Suprapubic skin (tissue), 4 donors: ENCODE measurements around the gene MUC6. TPM values are rescaled to one million over a fixed set of nuclear protein-coding genes. Genes with fewer than 3 reads are reported as not detected.

ENCODE experiments used
- DNase-seq, 2 donors: peaks; one replicate each; pipeline ENCODE4 v3.0.0-alpha.2; 2019; ENCODE audit warnings: low spot score in 2 of 2
- H3K27ac ChIP-seq: fragments of 200-600 bp; sonication (generic); one replicate; pipeline ENCODE4 v1.5.1; 2019
- H3K27me3 ChIP-seq: fragments of 200-600 bp; sonication (generic); one replicate; pipeline ENCODE4 v1.5.1; 2019
- H3K36me3 ChIP-seq: fragments of 200-600 bp; sonication (generic); one replicate; pipeline ENCODE4 v1.5.1; 2019
- H3K4me1 ChIP-seq: fragments of 200-600 bp; sonication (generic); one replicate; pipeline ENCODE4 v1.5.1; 2019
- H3K4me3 ChIP-seq: fragments of 200-600 bp; sonication (generic); one replicate; pipeline ENCODE4 v1.5.1; 2019; ENCODE audit warnings: mild to moderate bottlenecking
- H3K9me3 ChIP-seq: fragments of 200-600 bp; sonication (generic); one replicate; pipeline ENCODE4 v1.5.1; 2019
- CTCF ChIP-seq, 2 donors: fragments of 200-600 bp in 1 of 2; fragments of 450-650 bp in 1 of 2; sonication (generic) in 1 of 2; IDR thresholded peaks; one replicate each; pipeline ENCODE4 v1.5.1; 2016 to 2019; ENCODE audit warnings: antibody characterized with exemption in 2 of 2, mild to moderate bottlenecking in 1 of 2, moderate library complexity in 1 of 2
- EP300 ChIP-seq: sonication (generic); formaldehyde crosslinking; IDR thresholded peaks from one replicate; pipeline ENCODE4 v1.6.1; 2017; ENCODE audit warnings: antibody characterized with exemption
- POLR2A ChIP-seq, 2 donors: fragments of 450-650 bp; IDR thresholded peaks; one replicate each; pipeline ENCODE4 v1.6.1; 2017; ENCODE audit warnings: antibody characterized with exemption in 2 of 2, mild to moderate bottlenecking in 2 of 2, moderate library complexity in 2 of 2
- POLR2AphosphoS5 ChIP-seq, 3 donors: sonication (generic); formaldehyde crosslinking; IDR thresholded peaks; one replicate each; pipeline ENCODE4 v1.6.1; 2017; ENCODE audit warnings: antibody characterized with exemption in 3 of 3
- WGBS: methylation state at CpG from one replicate; pipeline ENCODE4 v1.1.5; 2018; 5-methylcytosine and 5-hydroxymethylcytosine counted together
- total RNA-seq, 4 donors: library from RNA; depleted of rRNA; stranded (reverse); fragments of >200 nt; gene quantifications; one replicate each; pipeline ENCODE4 v1.1.0, GENCODE V29; 2016

MUC6 gene
- total RNA-seq, 4 donors from 2014 or later = 0.04 TPM; not detected in 3

GRCh38 chr11:1039481-1040427, 3.2 kb upstream of the MUC6 start:
- no peak overlapping the region for H3K27ac ChIP-seq
- TF ChIP-seq POLR2A (IDR thresholded peaks at IDR 0.05) (no peak), CTCF (IDR thresholded peaks at IDR 0.05) (no peak), POLR2AphosphoS5 (IDR thresholded peaks at IDR 0.05) (no peak), EP300 (no peak)
- no peaks in the 10 kb centered on the region for H3K9me3 ChIP-seq
- no peak overlapping the region for H3K4me3 ChIP-seq
- WGBS = no CpG with 5 or more reads among the region's 32 CpGs
- H3K4me1 ChIP-seq = no peaks in the 10 kb centered on the region
- H3K36me3 ChIP-seq = no peaks in the 10 kb centered on the region
- no peak for DNase-seq
- H3K27me3 ChIP-seq = peaks cover 63% of the 10 kb centered on the region

DNA sequence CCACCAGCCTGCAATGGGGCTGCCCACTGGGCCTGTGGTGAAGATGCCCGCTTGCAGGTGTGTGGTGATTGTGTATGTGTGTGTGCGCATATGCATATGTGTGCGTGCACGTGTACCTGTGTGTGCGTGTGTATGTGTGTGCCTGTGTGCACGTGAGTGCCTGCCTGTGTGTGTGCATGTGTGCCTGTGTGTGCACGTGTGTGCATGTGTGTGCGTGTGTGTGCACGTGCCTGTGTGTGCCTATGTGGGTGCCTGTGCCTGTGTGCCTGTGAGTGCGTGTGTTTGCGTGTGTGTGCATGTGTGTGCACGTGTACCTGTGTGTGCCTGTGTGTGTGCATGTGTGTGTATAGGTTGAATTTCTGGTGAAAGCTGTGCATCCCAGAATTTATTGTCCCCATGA, 2.4 kb upstream of the MUC6 start:
- Histone ChIP-seq H3K9me3 (no peaks in the 10 kb centered on the region), H3K36me3 (no peaks in the 10 kb centered on the region), H3K27me3 (peaks cover 66% of the 10 kb centered on the region), H3K27ac (no peak overlapping the region), H3K4me3 (no peak overlapping the region), H3K4me1 (no peaks in the 10 kb centered on the region)
- DNase-seq = no peak
- no peak for TF ChIP-seq POLR2AphosphoS5 (IDR thresholded peaks at IDR 0.05)
- TF ChIP-seq CTCF (IDR thresholded peaks at IDR 0.05) = no peak
- no peak for TF ChIP-seq EP300
- TF ChIP-seq POLR2A (IDR thresholded peaks at IDR 0.05) = no peak
- WGBS = 86% methylated on average over 5 of the region's 12 CpGs

DNA sequence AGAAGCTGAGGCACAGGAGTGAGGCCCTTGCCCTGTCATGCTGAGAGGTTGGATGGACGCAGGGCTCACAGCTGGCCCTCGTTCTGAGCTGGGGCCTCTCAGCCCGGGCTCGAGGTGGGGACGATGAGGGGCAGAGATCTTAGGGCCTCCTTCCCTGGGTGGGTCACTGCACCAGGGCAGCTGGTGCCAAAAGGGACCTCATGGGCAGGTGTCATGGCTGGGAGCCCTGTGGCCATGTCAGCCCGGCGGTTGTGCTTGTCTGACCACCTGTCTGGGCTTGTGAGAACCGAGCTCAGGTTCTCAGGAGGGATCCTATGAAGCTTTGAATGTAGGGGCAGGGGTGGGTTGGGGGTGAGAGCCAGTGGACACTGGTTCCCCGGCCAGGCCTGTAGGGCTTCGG, 1.8 kb upstream of the MUC6 start:
- TF ChIP-seq CTCF (IDR thresholded peaks at IDR 0.05) (no peak), EP300 (no peak)
- no peaks in the 10 kb centered on the region for H3K4me1 ChIP-seq
- no peak overlapping the region for H3K4me3 ChIP-seq
- H3K36me3 ChIP-seq = no peaks in the 10 kb centered on the region
- 79% methylated on average over 6 of the region's 10 CpGs for WGBS
- H3K27me3 ChIP-seq = peaks cover 72% of the 10 kb centered on the region
- DNase-seq = no peak
- no peaks in the 10 kb centered on the region for H3K9me3 ChIP-seq
- no peak overlapping the region for H3K27ac ChIP-seq

DNA sequence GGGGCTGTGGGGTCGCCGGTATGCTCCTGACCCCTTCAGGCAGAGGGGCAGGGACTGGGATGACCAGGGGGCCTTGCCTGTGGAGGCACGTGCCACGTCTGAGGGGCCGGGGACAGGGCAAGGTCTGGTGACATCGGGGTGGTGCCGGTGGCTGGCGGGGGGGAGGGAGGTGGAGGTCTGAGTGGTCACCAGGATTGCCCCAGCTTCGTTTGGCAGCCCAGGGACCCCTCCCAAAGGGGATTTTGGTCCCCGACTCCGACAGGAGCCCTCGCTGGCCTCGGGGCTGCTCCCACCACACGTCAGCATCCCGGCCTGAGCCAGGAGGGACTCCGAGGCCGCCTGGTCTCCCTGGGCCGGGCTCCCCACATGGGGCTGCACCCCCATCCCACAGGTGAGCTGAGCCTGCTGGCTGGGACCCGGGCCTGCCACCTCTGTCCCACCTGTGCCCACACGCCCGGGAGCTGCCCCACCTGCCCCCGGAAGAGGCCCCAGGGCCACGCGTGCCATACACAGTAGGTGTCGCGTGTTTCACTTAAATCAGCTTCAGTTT, 1.1 kb upstream of the MUC6 start:
- H3K27ac ChIP-seq = no peak overlapping the region
- no peaks in the 10 kb centered on the region for H3K4me1 ChIP-seq
- 57% methylated on average over 7 of the region's 26 CpGs for WGBS
- TF ChIP-seq POLR2A (IDR thresholded peaks at IDR 0.05) (no peak), EP300 (no peak), CTCF (IDR thresholded peaks at IDR 0.05) (no peak), POLR2AphosphoS5 (IDR thresholded peaks at IDR 0.05) (no peak)
- H3K36me3 ChIP-seq = no peaks in the 10 kb centered on the region
- H3K27me3 ChIP-seq = peaks cover 72% of the 10 kb centered on the region
- no peaks in the 10 kb centered on the region for H3K9me3 ChIP-seq
- no peak for DNase-seq
- no peak overlapping the region for H3K4me3 ChIP-seq

DNA sequence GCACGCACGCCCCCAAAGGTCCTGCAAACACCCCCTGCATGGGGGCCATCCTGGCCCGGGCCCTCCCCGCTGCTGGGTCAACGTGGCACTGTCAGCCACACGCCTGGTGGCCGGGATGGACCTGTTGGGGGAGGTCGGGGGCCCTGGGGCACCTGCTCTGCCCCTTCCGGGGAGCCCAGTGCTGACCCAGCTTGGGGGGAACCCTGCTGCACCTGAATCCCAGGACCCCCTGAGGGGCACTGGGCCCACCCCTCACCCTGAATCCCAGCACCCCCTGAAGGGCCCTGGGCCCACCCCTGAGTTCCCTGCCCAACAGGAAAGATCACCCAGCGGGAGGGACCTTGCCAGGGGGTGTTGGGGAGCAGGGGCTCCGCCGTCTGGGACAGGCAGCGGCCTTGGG, 413 bp upstream of the MUC6 start:
- TF ChIP-seq POLR2AphosphoS5 (IDR thresholded peaks at IDR 0.05) (no peak), CTCF (IDR thresholded peaks at IDR 0.05) (no peak), POLR2A (IDR thresholded peaks at IDR 0.05) (no peak), EP300 (no peak)
- Histone ChIP-seq H3K4me3 (no peak overlapping the region), H3K27ac (no peak overlapping the region), H3K36me3 (no peaks in the 10 kb centered on the region), H3K9me3 (no peaks in the 10 kb centered on the region), H3K4me1 (no peaks in the 10 kb centered on the region), H3K27me3 (peaks cover 69% of the 10 kb centered on the region)
- DNase-seq = no peak
- WGBS = no CpG with 5 or more reads among the region's 13 CpGs
